HG03432 (cell line): ENCODE measurements around the gene HOXC11.

Experiments
- ATAC-seq: cut with Tn5 transposase; IDR thresholded peaks from one replicate; pipeline ENCODE4 v1.9.1; 2021; ENCODE audit warnings: mild to moderate bottlenecking, moderate library complexity; ENCODE audit not compliant: unreplicated experiment

HOXC11 gene

DNA sequence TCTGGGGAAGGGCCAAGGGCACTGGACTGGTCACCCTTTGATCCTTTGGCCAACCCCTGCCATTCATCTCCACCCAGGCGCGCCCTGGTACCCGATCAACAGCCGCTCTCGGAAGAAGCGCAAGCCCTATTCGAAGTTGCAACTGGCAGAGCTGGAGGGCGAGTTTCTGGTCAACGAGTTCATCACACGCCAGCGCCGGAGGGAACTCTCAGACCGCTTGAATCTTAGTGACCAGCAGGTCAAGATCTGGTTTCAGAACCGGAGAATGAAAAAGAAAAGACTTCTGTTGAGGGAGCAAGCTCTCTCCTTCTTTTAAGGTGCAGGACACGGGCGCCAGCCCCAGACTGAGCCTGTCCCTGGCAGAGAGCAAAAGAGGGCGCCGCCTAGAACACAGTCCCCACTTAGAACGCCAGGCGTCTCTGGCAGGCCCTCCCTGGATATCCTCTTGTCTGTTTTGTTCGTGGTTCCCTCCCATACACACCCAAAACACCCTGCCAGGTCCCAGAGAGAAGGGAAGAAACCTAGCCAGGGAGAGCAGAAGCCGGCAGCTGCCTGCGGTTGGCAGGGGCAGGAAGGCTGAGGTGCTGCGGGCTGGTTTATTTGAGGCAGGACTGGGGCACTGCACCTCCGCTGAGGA lies 16.6 kb upstream of the HOXC11 start:
- no peak for ATAC-seq

DNA sequence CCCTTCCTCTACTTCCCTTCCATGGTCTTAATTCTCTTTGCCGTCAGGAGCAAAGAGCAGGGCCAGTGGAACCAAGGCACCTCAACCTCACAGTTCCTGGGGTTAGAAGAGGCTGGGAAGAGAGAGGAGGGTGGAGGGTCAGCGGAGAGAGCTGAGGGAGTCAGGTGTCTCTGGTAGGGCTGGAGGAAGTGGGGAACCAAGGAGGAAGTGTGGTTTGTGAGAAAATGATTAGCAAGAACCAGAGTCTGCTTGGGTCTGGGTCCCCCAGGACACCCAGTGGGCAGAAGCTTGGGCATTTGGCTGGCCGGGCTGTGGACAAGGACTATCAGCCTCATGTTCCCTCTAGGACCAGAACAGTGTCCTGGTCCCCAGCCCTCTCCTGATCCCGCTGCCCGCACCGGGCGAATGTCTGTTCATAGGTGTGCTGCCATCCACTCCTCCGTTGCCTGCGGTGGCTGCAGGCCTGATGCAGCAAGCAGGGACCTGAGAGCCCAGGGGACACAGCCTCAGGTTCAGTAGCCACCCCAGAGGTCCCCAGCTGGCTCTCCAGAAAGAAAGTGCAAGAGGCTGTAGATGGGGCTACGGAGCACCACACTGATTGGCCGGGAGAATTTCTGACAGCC lies 15.9 kb upstream of the HOXC11 start:
- ATAC-seq = no peak

- ATAC-seq = no peak
Measured at GRCh38 chr12:53958128-53958527, 14.8 kb upstream of the HOXC11 start.

GRCh38 chr12:53959314-53959713 lies 13.6 kb upstream of the HOXC11 start:
- ATAC-seq = no peak

- ATAC-seq = no peak
Measured at GRCh38 chr12:53960187-53961024, 12.5 kb upstream of the HOXC11 start.

DNA sequence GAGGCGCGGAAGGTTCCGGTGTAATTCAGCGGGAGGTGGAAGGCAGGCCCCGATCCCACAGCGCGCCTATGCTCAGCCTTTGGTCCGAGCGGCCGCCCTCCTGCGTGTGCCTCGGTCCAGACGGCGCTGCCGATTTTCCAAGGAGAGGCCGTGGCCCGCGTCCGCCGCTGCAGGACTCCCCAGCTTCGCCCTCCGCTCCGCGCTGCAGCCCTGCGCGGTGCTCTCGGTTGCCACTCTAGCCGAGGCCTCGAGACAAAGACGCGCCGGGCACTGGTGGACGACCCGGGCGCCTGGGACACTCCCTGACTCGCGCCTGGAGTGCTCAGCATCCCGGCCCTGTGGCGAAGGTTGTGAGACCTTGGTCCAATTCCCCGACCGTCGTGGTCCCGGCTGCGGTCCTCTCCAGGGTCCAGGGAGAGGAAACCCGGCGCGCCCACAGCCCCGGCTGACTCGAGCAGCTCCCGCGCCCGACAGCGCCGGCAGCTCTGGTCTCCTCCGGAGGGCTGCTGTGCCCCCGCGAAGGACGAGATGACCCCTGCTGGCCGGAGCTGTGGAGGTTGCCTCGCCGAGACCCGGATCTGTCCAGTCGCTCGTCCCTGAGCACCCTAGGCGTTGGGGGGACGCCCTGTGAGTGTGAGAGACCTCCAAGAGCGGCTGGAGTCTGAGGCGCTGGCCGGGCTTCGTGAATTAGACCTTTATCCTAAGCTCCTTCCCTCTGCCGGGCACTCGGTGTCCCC lies 11.7 kb upstream of the HOXC11 start:
- ATAC-seq = no peak

DNA sequence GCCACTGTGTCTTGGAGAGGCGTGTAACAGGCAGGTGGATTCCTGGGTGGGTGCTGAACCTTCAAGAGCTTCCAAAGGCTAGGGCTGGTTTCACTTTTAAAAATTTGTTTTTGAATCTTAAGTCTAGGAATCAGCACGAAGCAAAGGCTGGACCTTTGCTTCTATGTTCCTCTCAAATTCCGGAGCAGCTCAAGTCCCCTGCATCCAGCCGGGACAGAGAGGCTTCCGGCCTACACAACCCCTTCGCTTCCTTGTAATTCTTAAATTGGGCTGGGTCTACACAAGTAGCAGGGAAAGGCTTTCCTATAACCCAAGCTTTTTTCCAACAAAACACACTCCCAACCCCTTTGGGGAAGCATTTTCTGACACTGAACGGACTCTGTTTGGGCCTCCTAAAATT lies 9.9 kb upstream of the HOXC11 start:
- no peak for ATAC-seq

DNA sequence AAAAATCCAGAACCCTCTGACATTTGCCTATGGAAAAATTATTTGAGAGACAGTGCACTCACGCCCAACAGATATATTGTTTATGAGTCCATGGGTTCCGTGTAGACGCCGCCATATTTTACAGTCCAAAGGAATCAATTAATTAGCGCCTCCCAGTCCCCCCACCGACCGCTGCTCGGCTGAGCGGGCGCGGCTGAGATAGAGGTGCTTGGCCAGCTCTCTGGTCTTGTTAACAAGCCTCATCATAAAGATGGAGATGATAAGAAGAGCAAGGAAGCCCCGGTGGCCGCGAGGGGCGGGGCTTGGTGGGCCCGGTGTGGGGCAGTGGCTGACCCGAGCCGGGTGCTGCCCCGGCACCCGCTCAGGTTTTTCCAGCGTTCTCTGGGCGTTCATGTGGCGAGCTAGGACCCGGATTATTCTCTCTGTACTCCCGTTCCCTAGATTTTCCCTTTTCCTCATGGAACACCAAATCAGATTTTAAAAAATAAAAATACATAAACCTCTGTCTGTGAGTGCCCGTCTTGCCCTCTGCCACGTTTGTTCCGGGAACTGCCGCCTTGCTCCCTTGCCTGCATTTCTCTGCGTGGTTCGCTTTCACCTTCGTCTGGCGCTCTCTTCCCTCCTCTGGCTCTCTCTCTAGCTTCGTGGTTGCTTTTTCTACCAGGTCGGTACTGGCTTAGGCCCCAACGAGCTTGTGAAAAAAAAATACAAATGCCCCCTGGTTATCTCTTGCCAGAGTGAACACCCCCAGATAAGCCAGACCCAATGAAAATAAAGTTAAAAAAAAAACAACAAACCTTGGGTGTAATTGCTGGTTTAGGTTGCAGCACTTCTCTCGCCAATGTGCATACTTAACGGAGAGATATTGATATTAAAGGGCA lies 9.3 kb upstream of the HOXC11 start:
- no peak for ATAC-seq

GRCh38 chr12:53964315-53964713 lies 8.6 kb upstream of the HOXC11 start:
- ATAC-seq = no peak

GRCh38 chr12:53965281-53966084 lies 7.4 kb upstream of the HOXC11 start:
- ATAC-seq = no peak

- ATAC-seq = no peak
Measured at GRCh38 chr12:53966085-53966384, 6.9 kb upstream of the HOXC11 start.

DNA sequence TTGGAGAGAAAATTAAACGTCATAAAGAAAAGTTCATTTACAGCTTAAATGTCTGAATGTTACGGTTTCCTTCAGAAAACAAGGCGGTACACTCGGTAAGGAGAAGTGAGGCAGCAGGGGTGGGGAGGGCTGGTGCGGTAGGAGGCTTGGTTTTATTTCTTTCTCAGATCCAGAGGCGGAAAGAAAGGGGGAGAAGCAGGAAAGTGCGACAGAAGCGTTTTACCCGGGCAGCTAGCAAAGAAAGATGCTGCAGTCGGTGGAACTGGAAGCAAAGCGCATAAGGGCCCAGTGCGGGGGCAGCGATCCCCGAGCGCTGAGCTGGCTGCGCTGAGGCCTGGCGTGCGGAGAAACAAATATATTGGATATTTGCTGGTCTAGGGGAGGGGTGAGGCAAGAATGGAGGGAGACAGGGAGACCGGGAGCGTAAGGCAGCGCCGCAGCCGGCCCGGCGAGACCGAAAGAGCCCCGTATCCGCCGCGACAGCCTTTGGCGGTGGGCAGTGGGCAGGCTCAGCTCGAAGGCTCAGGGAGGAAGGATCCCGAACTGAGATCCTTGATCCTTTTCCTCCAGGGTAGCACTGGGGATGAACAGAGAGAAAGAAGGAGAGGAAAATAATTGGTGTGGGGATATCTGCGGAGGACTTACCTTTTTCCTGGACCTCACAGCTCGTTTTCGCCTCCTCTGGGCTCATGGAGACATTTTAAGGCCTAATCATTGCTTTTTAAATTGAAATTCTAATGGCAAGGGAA lies 6.4 kb upstream of the HOXC11 start:
- ATAC-seq = no peak

DNA sequence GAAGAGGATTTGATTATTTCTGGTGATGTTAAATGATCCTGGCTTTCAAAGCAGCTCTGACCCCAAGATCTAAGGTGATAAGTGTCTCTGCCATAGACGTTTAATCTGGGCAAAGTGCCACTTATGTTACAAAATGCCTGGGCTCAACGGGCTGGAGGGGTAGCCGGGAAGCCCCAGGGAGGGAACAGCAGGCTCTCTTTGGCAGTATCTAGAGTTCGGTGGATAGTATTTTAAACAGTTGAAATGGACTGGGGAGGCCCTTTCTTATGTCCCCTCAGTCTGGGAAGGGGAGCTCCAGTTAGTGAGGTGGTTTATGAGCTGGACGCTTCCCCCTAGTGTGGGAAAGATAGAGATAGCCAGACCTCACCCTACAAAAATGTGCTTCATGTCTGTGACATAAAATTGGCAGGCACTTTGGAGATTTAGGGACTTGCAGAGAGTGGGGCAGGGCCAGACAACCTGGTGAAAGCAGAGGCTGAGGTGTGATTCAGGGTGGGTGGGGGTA lies 5.5 kb upstream of the HOXC11 start:
- ATAC-seq = no peak

- ATAC-seq = no peak
Measured at GRCh38 chr12:53968214-53969127, 4.5 kb upstream of the HOXC11 start.

- ATAC-seq = no peak
Measured at GRCh38 chr12:53969588-53970259, 3.2 kb upstream of the HOXC11 start.

DNA sequence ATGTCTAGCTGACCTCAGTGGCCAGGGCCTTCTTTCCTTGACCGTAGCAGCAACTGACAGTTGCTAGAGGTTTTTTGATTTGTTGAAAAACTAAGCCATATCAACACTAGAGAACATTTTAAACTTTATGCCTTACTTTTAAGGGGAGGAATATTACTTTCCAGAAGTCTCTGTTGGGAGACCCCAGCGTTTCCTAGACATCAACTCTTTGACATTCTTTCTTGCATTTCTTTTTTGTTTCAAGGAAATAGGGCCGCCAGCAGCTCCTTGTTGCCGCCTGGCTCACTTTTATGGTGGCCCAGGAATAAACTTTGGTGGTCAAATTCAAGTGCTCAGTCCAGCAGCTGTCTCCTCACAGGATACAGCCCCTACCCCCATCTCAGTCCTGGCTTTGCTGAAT lies 2.5 kb upstream of the HOXC11 start:
- no peak for ATAC-seq

DNA sequence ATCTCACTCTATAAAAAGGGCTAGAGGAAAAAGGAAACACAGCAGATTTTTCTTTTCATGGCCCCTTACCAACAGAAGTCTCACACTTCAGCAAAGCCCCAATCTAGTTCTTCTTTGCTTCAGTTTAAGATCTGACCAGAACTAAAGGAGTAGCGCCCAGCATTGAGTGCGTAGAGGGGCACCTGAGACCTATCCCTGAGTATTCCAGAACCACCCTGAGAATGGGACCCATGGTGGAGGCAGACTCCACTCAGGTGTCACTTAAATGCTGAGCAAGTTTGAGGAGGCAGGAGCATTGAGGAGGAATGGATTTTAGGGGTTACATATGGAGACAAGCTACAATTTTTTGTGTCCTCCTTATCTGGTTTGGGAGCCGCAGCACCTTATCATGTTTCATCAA lies 1.8 kb upstream of the HOXC11 start:
- no peak for ATAC-seq
